KOPT-K1 (cell line): ENCODE measurements around the gene LCP2.

ENCODE experiments used
- H3K27ac ChIP-seq: fragments of 200-600 bp; sonication (generic); 2 replicates; pipeline ENCODE4 v1.5.1; 2016; ENCODE audit warnings: antibody characterized with exemption, mild to moderate bottlenecking, low read depth, low read length; ENCODE audit not compliant: poor library complexity, severe bottlenecking
- H3K36me3 ChIP-seq: fragments of 200-600 bp; sonication (generic); 2 replicates; pipeline ENCODE4 v1.5.1; 2017; ENCODE audit warnings: antibody characterized with exemption, mild to moderate bottlenecking, low read length, moderate library complexity; ENCODE audit not compliant: insufficient read depth
- H3K9me3 ChIP-seq: fragments of 200-600 bp; sonication (generic); 2 replicates; pipeline ENCODE4 v1.5.1; 2017; ENCODE audit warnings: antibody characterized with exemption, low read length, mild to moderate bottlenecking; ENCODE audit not compliant: insufficient read depth, poor library complexity, severe bottlenecking

The LCP2 gene

DNA sequence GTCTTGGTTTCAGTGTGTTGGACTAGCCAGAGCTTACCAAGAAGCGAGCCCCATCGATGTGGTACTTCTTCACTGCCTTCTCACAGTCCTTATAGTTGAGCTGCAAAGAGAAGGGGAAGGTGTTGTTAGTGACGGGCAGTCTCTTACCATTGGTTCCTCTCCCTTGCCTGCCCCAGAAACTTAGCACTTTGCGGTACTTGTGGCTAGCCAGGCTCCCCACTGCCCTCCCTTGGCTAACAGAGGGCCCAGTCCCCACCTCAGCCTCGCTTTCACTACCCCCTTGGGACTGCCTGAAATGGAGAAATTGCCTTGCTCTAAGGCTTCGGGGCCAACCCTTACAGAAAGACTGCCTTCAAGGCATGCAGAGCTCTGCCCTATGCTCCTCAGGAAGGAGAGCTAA lies 4.3 kb downstream of the LCP2 start:
- H3K9me3 ChIP-seq = no peaks in the 10 kb centered on the region

DNA sequence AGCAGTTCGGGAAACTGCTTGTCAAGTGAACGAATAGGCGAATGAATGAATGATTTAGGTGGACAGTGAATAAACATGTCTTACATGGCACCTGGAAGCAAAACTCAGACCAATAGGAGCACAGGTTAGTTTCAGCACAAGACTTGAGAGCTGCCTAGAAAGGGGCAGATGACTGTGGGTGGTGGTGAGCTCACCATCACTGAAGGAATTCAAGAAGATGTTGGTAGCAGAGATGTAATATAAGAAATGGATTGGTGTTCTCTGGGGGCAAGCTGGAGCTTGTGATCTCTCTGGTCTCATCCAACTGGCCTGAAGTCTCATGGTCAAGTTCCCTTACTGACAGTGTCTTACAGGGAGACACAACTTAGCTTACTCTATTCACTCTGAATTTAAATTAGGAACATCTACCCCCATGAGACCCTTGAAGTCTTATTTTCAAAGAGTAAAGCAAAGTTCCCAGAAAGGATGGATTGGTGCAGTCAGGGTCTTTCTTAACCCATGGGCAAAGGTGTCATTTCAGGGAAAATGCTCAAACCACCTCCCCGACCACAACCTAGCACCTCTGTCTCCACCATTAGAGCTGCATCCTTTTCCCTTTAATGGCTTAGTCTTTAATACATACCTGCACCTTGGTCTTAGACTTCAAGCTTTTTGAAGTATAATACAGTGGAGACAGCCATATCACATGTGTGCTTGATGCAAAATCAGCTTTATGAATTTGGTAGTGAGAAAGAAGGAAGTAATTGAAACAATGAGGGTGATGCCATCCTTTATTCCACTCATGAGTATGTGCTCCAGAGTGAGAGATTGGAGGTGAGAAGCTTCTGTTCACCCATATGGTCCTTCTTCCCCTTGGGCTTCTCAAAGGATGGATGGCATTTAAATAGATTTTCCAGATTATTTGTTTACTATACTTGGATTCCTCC lies 5.1 kb downstream of the LCP2 start:
- H3K9me3 ChIP-seq = no peaks in the 10 kb centered on the region
- H3K36me3 ChIP-seq = peaks cover 91% of the 10 kb centered on the region
- peak overlapping the region; percentile 98 for H3K27ac ChIP-seq

More for the DNA sequence above, 4.3 kb downstream of the LCP2 start:
- H3K36me3 ChIP-seq = peaks cover 82% of the 10 kb centered on the region
- peak overlapping the region; percentile 98 for H3K27ac ChIP-seq

DNA sequence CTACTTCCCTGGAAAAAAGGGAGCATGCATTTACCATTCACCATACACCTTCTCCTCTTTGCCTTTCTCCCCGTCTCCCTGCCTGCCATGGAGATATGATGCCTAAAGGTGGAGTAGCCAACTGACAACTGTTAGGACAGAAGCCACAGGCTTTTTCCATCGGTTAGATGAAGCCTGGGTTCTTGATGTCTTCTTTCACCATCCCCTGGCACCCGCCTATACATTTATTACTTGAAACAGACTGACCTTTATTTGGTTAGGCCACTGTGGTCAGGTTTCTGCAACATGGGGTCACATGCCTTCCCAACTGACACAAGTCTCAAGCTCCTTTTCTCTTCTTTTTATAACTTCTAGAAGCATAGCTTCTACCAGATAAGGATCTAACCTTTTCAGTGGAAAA lies 7.1 kb downstream of the LCP2 start:
- peaks cover 100% of the 10 kb centered on the region for H3K36me3 ChIP-seq

DNA sequence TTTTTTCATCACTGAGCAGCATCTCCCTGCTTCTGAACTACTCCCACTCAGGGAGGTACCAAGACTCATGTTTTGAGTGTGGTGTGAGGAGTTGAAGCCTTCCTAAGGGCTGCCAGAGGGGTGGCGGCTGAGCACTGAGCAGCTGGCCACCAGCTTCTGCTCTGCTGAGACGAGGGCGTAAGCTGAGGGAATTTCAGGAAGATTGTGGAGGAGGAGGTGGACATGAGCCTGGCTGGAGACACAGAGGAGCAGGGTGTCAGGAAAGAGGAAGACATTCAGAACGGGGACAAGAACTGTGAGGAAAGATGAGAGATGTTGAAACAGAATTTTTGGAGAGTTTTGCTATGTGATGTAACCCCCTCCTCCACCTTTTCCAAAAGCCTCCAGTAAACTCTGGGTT lies 7.8 kb downstream of the LCP2 start:
- peak overlapping the region; percentile 19 for H3K27ac ChIP-seq
- no peaks in the 10 kb centered on the region for H3K9me3 ChIP-seq
- H3K36me3 ChIP-seq = peaks cover 100% of the 10 kb centered on the region

More for the DNA sequence above, 7.1 kb downstream of the LCP2 start:
- H3K27ac ChIP-seq = peak overlapping the region; percentile 19
- H3K9me3 ChIP-seq = no peaks in the 10 kb centered on the region

DNA sequence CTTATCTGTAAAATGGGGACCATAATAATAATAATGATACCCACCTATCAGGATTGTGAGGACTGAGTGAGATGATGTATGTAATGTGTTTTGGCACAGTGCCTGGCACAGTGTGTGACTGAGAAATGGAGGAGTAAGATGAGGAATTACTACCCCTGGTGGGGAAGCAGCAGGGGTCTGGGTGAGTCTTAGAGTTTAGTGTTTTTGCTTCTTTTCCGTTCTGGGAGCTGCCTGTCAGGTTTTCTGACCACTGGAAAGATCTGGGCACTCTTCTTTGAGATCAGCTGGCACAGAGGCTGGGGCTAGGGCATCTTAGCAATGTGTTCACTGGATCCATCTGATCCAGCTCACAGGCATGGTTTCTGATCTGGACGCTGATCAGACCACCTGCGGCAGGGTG lies 8.5 kb downstream of the LCP2 start:
- peak overlapping the region; percentile 41 for H3K27ac ChIP-seq
- H3K36me3 ChIP-seq = peaks cover 100% of the 10 kb centered on the region
- peaks cover 5% of the 10 kb centered on the region for H3K9me3 ChIP-seq

DNA sequence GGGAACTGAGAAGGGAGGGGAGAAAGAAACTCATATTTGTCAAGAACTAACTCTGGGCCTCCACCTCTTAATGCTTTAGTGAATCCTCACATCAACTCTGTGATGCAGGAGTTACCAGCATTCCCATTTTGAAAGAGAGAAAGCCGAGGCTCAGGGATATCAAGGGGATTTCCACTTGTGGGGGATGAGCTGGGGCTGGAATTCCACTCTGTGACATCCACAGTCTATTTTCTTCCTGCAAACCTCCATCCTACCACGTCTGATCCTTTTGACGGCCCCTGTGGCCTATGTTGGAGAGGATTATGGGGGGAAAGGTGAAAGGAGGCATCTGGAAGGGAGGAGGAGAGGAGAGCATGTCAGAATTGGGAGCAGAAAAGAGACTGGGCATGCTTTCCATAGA lies 9.0 kb downstream of the LCP2 start:
- H3K9me3 ChIP-seq = peaks cover 5% of the 10 kb centered on the region
- H3K36me3 ChIP-seq = peaks cover 100% of the 10 kb centered on the region
- H3K27ac ChIP-seq = peak overlapping the region; percentile 41

DNA sequence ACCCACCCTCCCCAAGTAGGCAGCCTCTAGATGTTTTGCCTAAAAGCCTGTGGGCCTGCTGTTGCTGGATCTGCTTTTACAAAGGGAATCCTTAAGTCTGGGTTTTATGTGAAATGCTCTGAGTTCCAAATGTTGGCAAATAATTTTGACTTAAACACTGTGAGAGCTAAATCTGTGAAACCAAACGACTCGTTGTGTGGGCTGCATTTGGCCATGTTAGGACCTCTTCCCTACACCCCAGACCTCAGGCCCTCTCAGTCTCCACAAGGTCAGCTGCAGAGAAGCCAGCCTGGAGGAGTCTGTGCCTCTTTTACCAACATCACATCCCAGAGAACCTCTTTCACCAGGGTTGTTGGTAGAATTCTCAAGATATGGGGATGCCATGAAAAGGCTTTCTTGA lies 9.4 kb downstream of the LCP2 start:
- Histone ChIP-seq H3K9me3 (peaks cover 5% of the 10 kb centered on the region), H3K27ac (peak overlapping the region; percentile 41), H3K36me3 (peaks cover 100% of the 10 kb centered on the region)

DNA sequence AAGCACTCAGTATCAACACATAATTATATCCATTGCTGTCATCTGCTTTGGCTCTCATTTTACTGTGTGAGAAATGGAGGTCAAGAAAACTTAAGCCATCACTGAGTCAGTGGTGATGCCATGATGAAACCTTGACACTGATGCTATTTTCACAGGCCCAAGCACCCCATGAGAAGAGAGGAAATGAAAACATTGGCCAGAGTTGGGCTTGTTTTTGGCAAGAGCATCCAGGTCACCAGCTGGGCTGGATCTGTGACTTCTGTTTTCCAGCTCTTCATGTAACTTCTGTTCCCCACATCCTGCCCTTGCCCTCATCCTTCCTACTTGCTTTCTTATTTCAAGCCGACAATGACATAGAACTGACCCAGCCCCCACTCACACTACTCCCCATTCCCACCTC lies 10.0 kb downstream of the LCP2 start:
- peaks cover 5% of the 10 kb centered on the region for H3K9me3 ChIP-seq
- H3K36me3 ChIP-seq = peaks cover 100% of the 10 kb centered on the region
- H3K27ac ChIP-seq = peak overlapping the region; percentile 28

DNA sequence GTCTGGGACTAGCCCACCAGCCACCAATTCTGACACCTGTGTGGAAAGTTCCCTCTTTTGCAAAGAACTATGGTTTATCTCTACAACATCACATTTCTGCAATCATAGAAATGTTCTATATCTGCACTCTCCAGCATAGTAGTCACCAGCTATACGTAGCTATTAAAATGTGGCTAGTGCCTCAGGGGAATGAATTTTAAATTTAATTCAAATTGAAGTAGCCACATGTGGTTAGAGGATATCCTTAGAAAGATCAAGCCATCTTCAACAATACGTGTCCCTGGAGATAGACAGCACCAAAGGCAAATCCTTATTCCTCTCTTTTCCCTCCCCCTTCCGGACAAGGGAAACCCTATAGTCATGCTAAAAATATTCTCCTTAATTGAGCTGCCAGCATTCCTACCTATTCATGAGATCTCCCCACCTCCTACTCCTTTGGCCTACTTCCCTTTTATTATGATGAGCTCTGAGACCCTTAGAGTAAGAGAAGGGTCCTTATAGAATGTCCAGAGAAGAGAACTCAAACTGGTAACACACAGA lies 11.1 kb downstream of the LCP2 start:
- Histone ChIP-seq H3K27ac (peak overlapping the region; percentile 57), H3K36me3 (peaks cover 100% of the 10 kb centered on the region)

DNA sequence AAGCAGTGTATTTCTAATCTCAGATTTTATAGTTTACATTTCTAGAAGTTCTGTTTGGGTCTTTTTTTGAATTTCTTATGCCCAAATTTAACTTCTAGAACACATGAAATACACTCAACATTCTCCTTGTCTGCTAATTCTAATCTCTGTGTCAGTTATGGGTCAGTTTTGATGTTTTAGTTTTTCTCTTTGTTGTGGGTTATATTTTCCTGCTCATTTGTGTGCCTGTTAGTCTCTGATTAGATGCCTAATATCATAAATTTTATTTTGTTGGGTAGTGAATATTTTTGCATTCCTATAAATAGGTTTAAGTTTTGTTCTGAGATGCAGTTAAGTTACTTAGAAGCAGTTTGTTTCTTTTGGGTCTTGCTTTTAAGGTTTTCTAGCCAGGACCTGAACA lies 12.4 kb downstream of the LCP2 start:
- peaks cover 5% of the 10 kb centered on the region for H3K9me3 ChIP-seq
- peak overlapping the region; percentile 57 for H3K27ac ChIP-seq
- peaks cover 97% of the 10 kb centered on the region for H3K36me3 ChIP-seq

More for the DNA sequence above, 11.1 kb downstream of the LCP2 start:
- H3K9me3 ChIP-seq = peaks cover 5% of the 10 kb centered on the region

DNA sequence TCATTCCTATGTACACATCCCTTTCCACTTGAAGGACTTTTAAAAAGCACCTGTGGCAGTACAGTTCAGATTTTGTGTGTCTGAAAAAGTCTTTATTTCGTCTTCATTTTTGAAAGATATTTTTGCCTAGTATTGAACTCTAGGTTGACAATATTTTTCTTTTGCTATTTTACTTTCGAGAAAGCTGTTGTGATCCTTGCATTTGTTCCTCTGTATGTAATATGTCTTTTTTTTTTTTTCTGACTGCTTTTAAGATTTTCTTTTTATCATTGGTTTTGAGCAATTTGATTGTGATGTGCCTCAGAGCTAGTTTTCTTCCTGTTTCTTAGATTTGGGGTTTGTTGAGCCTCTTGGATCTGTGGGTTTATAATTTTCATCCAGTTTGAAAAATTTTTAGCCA lies 13.3 kb downstream of the LCP2 start:
- H3K27ac ChIP-seq = peak overlapping the region; percentile 57
- H3K9me3 ChIP-seq = peaks cover 5% of the 10 kb centered on the region
- peaks cover 90% of the 10 kb centered on the region for H3K36me3 ChIP-seq

DNA sequence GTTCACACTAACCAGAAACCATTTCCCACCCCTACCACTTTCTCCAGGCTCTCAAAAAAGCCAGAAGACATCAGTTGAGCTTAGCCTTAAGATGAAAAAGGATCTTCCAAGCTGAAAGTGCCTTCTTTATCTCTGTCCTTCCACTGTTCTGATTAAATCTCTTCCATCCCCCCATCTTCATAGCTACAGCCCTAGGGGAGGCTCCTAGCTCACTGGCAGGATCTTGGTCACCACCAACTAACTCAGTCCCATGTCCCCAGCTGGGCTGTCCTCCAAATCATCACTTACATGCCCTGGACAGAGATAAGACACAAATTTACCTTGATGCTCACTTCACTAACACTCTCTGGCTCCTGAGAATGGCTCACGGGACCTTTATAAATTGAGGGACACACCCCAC lies 14.3 kb downstream of the LCP2 start:
- Histone ChIP-seq H3K9me3 (peaks cover 5% of the 10 kb centered on the region), H3K27ac (peak overlapping the region; percentile 57), H3K36me3 (peaks cover 81% of the 10 kb centered on the region)

DNA sequence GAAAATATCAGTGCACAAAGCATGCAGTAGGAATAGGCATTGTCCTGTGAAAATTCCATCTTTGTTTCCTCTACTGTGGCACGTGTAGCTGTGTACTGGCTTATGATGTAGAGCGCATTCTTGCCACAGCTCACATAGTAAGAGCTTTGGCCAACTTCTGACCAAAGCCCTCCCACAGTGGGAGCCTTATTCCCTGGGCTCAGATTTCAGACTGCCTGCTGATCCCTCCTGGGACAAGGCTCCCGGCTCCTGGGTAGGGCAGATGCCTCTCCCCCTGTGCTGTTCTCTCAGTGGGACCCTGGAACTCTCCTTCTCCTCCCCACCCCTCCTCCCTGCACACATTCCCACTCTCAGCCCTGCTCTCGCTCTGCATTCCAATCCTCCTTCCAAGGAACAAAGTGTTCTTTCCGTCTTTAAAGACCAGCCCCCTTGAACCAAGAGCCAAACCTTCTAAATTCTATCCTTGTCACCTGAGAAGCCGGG lies 17.5 kb downstream of the LCP2 start:
- Histone ChIP-seq H3K9me3 (peaks cover 5% of the 10 kb centered on the region), H3K27ac (peak overlapping the region; percentile 96), H3K36me3 (peaks cover 76% of the 10 kb centered on the region)

DNA sequence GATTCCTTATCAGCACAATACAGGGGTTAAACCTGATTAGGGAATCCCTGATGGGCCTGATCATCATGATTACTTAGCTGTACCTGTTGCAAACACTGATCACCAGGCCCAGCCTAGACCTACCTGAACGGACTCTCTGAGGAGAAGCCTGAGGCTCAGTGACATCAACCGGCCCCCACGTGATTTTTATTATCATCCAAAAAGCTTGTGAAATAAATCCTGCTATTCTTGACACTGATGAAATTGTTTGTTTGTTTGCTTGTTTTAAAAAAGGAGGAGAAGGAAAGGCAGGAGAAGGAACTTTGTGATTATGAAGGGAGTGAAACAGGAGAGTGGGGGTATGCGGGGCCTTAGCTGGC lies 18.1 kb downstream of the LCP2 start:
- Histone ChIP-seq H3K9me3 (peaks cover 3% of the 10 kb centered on the region), H3K36me3 (peaks cover 76% of the 10 kb centered on the region), H3K27ac (peak overlapping the region; percentile 96)

DNA sequence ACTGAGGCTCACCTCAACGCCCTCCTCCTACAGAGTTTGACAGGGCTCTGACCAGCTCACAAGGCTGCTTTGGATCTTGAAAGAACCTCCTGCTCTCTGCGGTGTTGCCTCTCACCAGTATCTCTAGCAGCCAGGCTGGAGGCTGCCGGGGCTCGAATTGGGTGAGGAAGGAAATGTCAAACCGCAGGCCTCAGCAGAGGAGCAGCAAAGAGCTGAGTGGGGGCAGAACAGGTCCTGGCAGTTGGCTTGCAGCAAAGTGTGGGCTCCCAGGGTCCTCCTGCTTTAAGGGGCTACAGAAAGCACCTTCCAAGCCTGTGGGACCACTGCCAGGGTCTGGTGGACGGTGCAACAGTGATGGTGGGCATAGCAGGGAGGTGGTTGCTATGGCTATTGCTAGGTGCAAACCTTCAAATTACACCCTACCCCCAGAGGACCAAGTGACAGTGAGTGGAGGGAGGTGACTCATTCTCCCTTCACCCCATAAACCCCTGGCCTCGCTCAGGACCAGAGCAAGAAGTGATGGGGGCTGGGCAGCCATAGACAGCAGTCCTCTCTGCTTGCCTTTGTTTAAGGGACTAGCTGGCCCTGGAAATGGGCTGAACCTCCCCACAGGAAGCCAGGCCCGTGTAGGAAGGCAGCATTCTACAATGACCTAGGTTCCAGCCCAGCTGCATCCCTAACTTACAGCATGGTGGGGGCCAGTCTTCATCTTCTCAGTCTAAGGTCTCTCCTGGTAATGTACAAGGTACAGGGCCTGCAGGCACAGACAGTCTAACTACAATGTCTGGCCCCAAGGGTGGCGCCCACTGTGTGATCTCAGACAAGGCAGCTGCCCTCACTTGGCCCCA lies 18.7 kb downstream of the LCP2 start:
- Histone ChIP-seq H3K27ac (peak overlapping the region; percentile 96), H3K36me3 (peaks cover 76% of the 10 kb centered on the region), H3K9me3 (no peaks in the 10 kb centered on the region)
